ENCODE measurements around the gene SUOX. TPM values are rescaled to one million over a fixed set of nuclear protein-coding genes. Genes with fewer than 3 reads are reported as not detected.
A peak's percentile ranks its signal among the peaks of the same experiment; 100 is the strongest.

The SUOX gene
- total and polyA plus RNA-seq, 2 of the 4 experiments (the other 2 are of a cell fraction) = 17.8 to 19.4 TPM

DNA sequence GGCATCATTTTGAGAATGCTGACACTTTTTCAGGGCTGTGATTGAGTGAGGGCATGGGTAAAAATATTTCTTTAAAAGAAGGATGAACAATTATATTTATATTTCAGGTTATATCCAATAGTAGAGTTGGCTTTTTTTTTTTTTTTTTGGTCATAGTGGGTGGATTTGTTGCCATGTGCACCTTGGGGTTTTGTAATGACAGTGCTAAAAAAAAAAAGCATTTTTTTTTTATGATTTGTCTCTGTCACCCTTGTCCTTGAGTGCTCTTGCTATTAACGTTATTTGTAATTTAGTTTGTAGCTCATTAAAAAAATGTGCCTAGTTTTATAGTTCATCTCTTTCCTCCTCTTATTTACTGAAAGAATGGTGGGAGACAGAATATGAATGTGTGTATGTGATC lies 24.6 kb upstream of the SUOX start:
- H4K20me1 ChIP-seq (ENCODE audit: insufficient read depth, low read length) = peaks cover 6% of the 10 kb centered on the region; the same call in 1 of the 2 replicates
- no CpG with 5 or more reads among the region's 1 CpG for WGBS, 2 experiments (ENCODE audit: extremely low coverage in 2 of 2, insufficient read length in 1 of 2)
- ATAC-seq (ENCODE audit: low read depth) (no peak), DNase-seq (no peak)
- H3K27me3 ChIP-seq (ENCODE audit: control insufficient read depth, insufficient read depth, low read length) = no peaks in the 10 kb centered on the region
- H2BK15ac ChIP-seq (ENCODE audit: low read depth, low read length) = peak overlapping the region; percentile 99; the same call in 2 of the 3 replicates
- H3K27ac ChIP-seq (ENCODE audit: insufficient read depth, low read length) = peak overlapping the region; percentile 60
- peak overlapping the region; percentile 2; the same call in 1 of the 2 replicates for H2BK20ac ChIP-seq (ENCODE audit: low read depth, low read length)
- dilution Hi-C loops (cut with HindIII; ENCODE audit: low sequenced_read_pairs, unreplicated experiment) (no loop called here), intact Hi-C loops (cut with micrococcal nuclease) (no loop called here), in situ Hi-C loops (cut with MboI; ENCODE audit: low sequenced_read_pairs) (no loop called here)
- peak overlapping the region; percentile 58 for H4K5ac ChIP-seq (ENCODE audit: low read depth, low read length)
- ChIA-PET POLR2A (ENCODE audit: unreplicated experiment) (no interaction called here), CTCF (no interaction called here)
- peak overlapping the region; percentile 74 to 98; a peak in 3 of 4 replicates for H4K8ac ChIP-seq (ENCODE audit: low read depth in 2 of 2, low read length in 2 of 2)
- H4K91ac ChIP-seq (ENCODE audit: insufficient read depth, low read depth, low read length) = peak overlapping the region; percentile 88
- peak overlapping the region; percentile 71 for H3K56ac ChIP-seq (ENCODE audit: extremely low read depth, insufficient read depth, low read length)
- H2BK120ac ChIP-seq (ENCODE audit: low read depth, low read length) = peak overlapping the region; percentile 84; the same call in 1 of the 2 replicates
- peak overlapping the region; percentile 91 for H3K4me2 ChIP-seq (ENCODE audit: low read depth, low read length)
- H3K4ac ChIP-seq (ENCODE audit: low read depth, low read length) = peak overlapping the region; percentile 97
- no TSS peak for BruUV-seq (replicated peaks)
- peak overlapping the region; percentile 85 for H3K9ac ChIP-seq (ENCODE audit: low read depth, low read length)
- H2AK5ac ChIP-seq (ENCODE audit: low read depth, low read length) = peak overlapping the region; percentile 100
- H3K4me3 ChIP-seq (ENCODE audit: insufficient read depth, low read depth, low read length) = peak overlapping the region; percentile 61
- peaks cover 7 to 67% of the 10 kb centered on the region in 2 experiments; a peak in 3 of 4 replicates for H3K79me1 ChIP-seq (ENCODE audit: low read depth in 1 of 2, low read length in 2 of 2)
- H2BK5ac ChIP-seq (ENCODE audit: low read depth, low read length, poor library complexity, severe bottlenecking) = peak overlapping the region; percentile 98
- peaks cover 5% of the 10 kb centered on the region for H3K36me3 ChIP-seq (ENCODE audit: control insufficient read depth, insufficient read depth, low read length)
- H3K9me1 ChIP-seq (ENCODE audit: insufficient read depth, low read length) = peaks cover 10% of the 10 kb centered on the region; the same call in 1 of the 2 replicates
- no peak for TF ChIP-seq POLR2A (IDR thresholded peaks at IDR 0.05; ENCODE audit: low read depth, low read length)
- no peak for TF ChIP-seq RFX5 (IDR thresholded peaks at IDR 0.05; ENCODE audit: low read depth, low read length)
- TF ChIP-seq MAFK (IDR thresholded peaks at IDR 0.05; ENCODE audit: low read depth, low read length) = no peak
- TF ChIP-seq, protein P1, sequence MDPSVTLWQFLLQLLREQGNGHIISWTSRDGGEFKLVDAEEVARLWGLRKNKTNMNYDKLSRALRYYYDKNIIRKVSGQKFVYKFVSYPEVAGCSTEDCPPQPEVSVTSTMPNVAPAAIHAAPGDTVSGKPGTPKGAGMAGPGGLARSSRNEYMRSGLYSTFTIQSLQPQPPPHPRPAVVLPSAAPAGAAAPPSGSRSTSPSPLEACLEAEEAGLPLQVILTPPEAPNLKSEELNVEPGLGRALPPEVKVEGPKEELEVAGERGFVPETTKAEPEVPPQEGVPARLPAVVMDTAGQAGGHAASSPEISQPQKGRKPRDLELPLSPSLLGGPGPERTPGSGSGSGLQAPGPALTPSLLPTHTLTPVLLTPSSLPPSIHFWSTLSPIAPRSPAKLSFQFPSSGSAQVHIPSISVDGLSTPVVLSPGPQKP (IDR thresholded peaks at IDR 0.05; ENCODE audit: borderline replicate concordance, low read depth, low read length) = no peak
- no peak for TF ChIP-seq CHD1 (IDR thresholded peaks at IDR 0.05; ENCODE audit: low read depth, low read length)
- TF ChIP-seq CEBPB (IDR thresholded peaks at IDR 0.05; ENCODE audit: low read depth, low read length) = no peak
- TF ChIP-seq NFE2L2 (IDR thresholded peaks at IDR 0.05; ENCODE audit: low read depth, low read length) = no peak
- no peak for TF ChIP-seq MXI1 (IDR thresholded peaks at IDR 0.05; ENCODE audit: borderline replicate concordance, low read depth, low read length)
- H3K14ac ChIP-seq (replicated peaks; ENCODE audit: low read depth, low read length) = peak overlapping the region; percentile 81
- H2AK9ac ChIP-seq (replicated peaks; ENCODE audit: low read depth, low read length, poor library complexity) = peak overlapping the region; percentile 86
- no peaks in the 10 kb centered on the region for H3K9me3 ChIP-seq (ENCODE audit: control insufficient read depth, insufficient read depth, low read length)
- no peak overlapping the region for H2AFZ ChIP-seq (replicated peaks; ENCODE audit: low read length, poor library complexity)
- peak overlapping the region; percentile 58; the same call in 1 of the 2 replicates for H3K18ac ChIP-seq (ENCODE audit: low read depth, low read length)
- peaks cover 5% of the 10 kb centered on the region for H3K4me1 ChIP-seq (ENCODE audit: control insufficient read depth, insufficient read depth, low read length)
- peak overlapping the region; percentile 97 for H3K23ac ChIP-seq (ENCODE audit: low read depth, low read length)

Data from IMR-90 (cell line).